ENCODE results near the gene KCNT1.

KCNT1 gene

GRCh38 chr9:135777623-135778177 lies 75.7 kb downstream of the KCNT1 start:
- DNase-seq (ENCODE audit: low read depth in 1 of 2, low spot score in 1 of 2) = no peak

DNA sequence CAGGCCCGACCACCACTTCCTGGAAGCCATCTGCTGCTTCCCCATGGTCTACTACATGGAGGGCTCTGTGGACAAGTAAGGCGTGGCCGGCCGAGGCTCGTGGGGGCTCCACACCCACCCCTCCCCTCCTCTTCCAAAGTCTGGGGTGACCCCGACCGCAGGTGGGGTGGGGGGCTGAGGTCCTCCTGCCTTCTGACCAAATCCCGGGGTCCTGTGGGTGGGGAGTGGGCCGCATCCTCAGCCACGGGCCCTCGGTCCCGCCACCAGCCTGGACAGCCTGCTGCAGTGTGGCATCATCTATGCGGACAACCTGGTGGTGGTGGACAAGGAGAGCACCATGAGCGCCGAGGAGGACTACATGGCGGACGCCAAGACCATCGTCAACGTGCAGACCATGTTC lies 76.4 kb downstream of the KCNT1 start:
- no peak for DNase-seq (ENCODE audit: low read depth in 1 of 2, low spot score in 1 of 2)

DNA sequence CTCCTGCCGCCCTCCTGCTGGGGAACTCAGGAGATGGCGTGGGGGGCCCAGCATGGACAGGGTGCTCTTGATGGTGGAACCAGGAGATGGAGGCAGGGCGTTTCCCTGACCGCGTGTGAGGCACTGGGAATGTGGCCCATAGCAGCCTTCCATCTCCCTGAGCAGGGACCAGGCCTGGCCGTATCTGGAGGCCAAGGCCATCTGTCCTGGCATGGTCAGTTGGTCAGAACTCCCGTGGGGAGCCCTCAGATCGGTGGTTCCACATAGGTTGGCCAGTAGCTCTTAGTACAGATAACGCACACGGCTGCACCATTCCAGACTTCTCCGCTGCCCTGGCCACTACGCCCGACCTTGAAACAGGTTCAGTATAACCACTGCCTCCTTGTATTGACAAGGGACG lies 77.6 kb downstream of the KCNT1 start:
- DNase-seq (ENCODE audit: low read depth in 1 of 2, low spot score in 1 of 2) = no peak

- DNase-seq (ENCODE audit: low read depth in 1 of 2, low spot score in 1 of 2) = no peak
These were observed 78.1 kb downstream of the KCNT1 start for GRCh38 chr9:135780086-135780485.

- DNase-seq (ENCODE audit: low read depth in 1 of 2, low spot score in 1 of 2) = no peak
These were observed 78.6 kb downstream of the KCNT1 start for GRCh38 chr9:135780626-135781025.

DNA sequence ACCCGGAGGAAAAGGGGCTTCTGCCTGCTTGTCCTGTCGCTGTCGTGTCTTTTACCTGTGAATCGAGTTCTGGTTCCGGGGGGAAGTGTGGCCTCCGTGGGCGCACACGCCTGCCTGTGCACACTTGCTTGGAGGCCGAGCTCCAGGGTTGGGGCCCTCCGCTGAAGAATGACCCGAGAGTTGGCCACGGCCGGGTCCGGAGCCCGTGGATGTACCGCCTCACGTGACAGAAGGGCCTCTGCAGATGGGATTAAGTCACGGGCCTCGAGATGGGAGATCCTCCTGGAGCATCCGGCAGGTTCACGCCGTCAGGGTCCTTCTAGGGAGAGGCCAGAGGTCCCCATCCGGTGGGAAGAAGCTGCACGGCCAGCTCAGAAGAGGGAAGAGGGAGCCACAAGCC lies 81.0 kb downstream of the KCNT1 start:
- no peak for DNase-seq (ENCODE audit: low read depth in 1 of 2, low spot score in 1 of 2)

- DNase-seq (ENCODE audit: low read depth in 1 of 2, low spot score in 1 of 2) = no peak
These were observed 81.7 kb downstream of the KCNT1 start for GRCh38 chr9:135783540-135784245.

GRCh38 chr9:135785013-135785575 lies 83.1 kb downstream of the KCNT1 start:
- DNase-seq (ENCODE audit: low read depth in 1 of 2, low spot score in 1 of 2) = no peak

- DNase-seq (ENCODE audit: low read depth in 1 of 2, low spot score in 1 of 2) = no peak
These were observed 84.2 kb downstream of the KCNT1 start for GRCh38 chr9:135786146-135786690.

DNA sequence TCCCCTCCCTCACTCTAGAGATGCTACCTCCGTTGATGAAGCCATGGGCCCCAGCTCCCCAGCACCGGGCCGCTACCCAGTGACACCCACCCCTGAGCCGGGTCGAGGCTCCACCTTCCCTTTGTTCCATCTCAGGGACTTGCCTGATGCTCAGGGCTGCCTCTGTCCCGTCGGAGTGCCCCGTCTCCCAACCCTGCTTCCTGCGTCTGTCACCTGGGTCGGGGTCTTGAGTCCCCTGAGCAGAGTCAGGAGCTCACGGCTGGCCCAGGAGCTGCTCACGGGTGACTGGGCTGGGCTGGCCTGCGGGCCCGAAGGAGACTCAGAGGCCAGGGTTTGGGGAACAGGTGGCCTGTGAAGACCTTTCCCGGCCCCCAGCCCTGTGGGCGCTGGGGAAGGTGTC lies 85.3 kb downstream of the KCNT1 start:
- no peak for DNase-seq (ENCODE audit: low read depth in 1 of 2, low spot score in 1 of 2)

- no peak for DNase-seq (ENCODE audit: low read depth in 1 of 2, low spot score in 1 of 2)
These were observed 86.0 kb downstream of the KCNT1 start for GRCh38 chr9:135787776-135788575.

- no peak for DNase-seq (ENCODE audit: low read depth in 1 of 2, low spot score in 1 of 2)
These were observed 86.8 kb downstream of the KCNT1 start for GRCh38 chr9:135788576-135789300.

- no peak for DNase-seq (ENCODE audit: low read depth in 1 of 2, low spot score in 1 of 2)
These were observed 87.9 kb downstream of the KCNT1 start for GRCh38 chr9:135789838-135790291.

GRCh38 chr9:135790356-135790755 lies 88.4 kb downstream of the KCNT1 start:
- no peak for DNase-seq (ENCODE audit: low read depth in 1 of 2, low spot score in 1 of 2)

DNA sequence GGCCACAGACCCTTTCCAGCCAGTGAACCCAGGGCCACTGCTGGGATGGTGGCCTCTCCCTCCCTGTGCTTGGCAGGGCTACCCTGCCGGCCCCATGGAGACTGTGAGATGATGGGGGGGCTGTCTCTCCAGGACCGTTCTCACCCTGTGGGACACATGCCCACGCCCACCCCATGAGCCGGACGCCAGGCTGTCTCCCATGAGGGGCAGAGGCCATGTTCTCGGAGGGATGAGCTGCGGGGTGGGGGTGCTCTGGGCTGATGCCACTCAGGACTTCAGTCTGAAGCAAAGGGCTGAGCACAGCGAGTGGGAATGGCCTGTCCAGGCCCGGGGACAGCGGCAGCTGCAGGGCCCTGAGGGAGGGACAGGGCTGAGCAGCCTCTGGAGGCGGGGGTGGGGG lies 88.9 kb downstream of the KCNT1 start:
- no peak for DNase-seq (ENCODE audit: low read depth in 1 of 2, low spot score in 1 of 2)

GRCh38 chr9:135791431-135792267 lies 89.7 kb downstream of the KCNT1 start:
- DNase-seq (ENCODE audit: low read depth in 1 of 2, low spot score in 1 of 2) = no peak

DNA sequence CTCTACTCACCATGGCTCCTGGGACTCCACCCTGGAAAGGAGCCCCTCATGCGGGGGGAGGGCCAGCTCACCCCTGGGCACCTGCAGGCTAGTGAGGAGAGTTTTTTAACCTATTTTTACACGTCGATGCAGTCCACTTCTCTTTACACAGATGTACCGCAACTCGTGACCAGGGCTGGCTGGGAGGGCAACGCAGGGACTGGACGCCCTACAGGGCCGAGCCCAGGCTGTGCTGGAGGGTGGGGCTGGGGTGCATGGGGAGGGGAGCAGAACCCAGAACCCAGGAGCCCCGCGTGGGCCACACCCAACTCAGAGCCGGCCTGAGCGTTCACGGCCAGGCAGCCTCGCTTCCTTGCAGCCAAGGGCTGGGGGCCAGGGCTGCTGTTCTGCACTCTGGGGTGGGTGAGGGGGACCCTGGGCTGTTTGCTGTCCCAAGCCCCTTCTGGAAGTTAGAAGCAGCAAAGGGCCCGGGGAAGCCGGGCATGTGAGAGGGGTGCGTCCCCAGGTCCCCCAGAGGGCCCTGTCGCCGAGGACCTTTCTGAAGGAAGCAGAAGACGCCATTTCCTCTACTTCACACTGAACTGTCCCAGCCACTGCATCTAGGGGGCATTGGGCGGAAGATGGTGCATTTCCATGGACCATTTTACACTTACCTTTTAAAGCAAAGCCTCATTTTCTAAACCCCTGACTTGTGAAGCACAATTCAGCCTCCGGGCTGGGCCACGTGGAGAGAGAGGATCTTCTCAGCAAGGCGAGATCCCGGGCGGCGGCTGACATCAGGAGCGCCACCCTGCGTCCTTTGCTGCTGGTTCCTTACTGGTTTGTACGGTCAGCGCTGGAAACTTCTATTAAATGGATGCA lies 90.5 kb downstream of the KCNT1 start:
- no peak for DNase-seq (ENCODE audit: low read depth in 1 of 2, low spot score in 1 of 2)

DNA sequence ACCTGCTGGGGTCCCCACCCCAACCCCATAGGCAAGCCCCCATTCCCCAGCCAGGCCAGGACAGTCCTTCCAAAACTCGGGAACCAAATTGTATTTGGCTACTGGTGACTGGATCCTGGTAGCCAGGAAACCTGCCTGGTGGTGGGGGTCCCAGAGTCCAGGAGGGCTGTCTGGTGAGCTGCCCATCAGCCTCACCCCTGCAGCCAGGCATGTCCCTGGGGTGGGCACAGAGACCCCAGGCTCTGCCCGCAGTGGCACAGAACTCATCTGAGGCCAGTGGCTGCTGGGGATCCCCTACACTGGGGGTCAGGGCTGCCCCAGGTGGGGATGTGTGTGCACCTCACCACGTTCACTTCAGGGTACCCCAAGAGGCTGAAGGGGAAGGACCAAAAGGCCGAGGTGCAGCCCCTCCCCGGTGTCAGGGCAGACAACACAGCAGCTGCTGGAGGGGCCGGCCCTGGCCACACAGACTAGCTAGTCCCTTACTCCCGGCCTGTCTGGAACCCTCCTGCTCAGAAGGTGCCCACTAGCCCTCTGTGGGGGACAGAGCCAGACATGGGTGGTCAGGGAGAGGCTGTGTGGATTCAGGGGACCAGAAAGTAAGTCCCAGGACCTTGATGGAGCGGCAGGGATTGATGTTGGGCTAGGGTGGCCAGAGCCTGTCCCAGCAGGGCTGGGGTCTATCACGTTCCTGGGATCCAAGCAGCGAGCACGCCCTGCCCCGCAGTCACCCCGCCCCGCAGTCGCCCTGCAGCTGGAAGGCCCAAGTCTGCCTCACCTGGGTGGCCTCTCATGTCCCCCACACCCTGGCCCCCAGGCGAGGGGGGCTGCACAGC lies 91.5 kb downstream of the KCNT1 start:
- no peak for DNase-seq (ENCODE audit: low read depth in 1 of 2, low spot score in 1 of 2)

GRCh38 chr9:135794057-135794335 lies 92.0 kb downstream of the KCNT1 start:
- DNase-seq (ENCODE audit: low read depth in 1 of 2, low spot score in 1 of 2) = no peak

Measured in stimulated activated CD4-positive, alpha-beta T cell treated with anti-CD3 and anti-CD28 coated beads, Interleukin-15, amount 100 ng/mL, for 1 hour (primary cell).